Neural cell (in vitro differentiated cells): Measurements from ENCODE around the gene HELZ.

Source experiments
- CTCF ChIP-seq: fragments of 450-650 bp; IDR thresholded peaks from 2 replicates; pipeline ENCODE4 v1.5.1; 2014; ENCODE audit warnings: antibody characterized with exemption, mild to moderate bottlenecking, moderate library complexity; ENCODE audit not compliant: poor library complexity, severe bottlenecking
- EP300 ChIP-seq: fragments of 450-650 bp; conservative IDR thresholded peaks from 2 replicates; pipeline ENCODE4 v1.6.1; 2014; ENCODE audit warnings: antibody characterized with exemption, mild to moderate bottlenecking, moderate library complexity; ENCODE audit not compliant: poor library complexity, severe bottlenecking
- POLR2AphosphoS5 ChIP-seq: IDR thresholded peaks from 2 replicates; pipeline ENCODE4 v1.6.1; 2012
- TAF1 ChIP-seq: IDR thresholded peaks from 2 replicates; pipeline ENCODE4 v1.6.1; 2012; ENCODE audit warnings: low read depth

- no peak for TF ChIP-seq CTCF
- TF ChIP-seq POLR2AphosphoS5 = no peak
- TF ChIP-seq EP300 = no peak
- TF ChIP-seq TAF1 = no peak
Observed at GRCh38 chr17:67139289-67139688, 105.7 kb downstream of the HELZ start.
